ENCODE results near the gene ABCC1. TPM values are rescaled to one million over a fixed set of nuclear protein-coding genes. Genes with fewer than 3 reads are reported as not detected.
A peak's percentile ranks its signal among the peaks of the same experiment; 100 is the strongest.

ABCC1 gene
- total RNA-seq, 1 experiment from 2014 or later, result 61.9 TPM

DNA sequence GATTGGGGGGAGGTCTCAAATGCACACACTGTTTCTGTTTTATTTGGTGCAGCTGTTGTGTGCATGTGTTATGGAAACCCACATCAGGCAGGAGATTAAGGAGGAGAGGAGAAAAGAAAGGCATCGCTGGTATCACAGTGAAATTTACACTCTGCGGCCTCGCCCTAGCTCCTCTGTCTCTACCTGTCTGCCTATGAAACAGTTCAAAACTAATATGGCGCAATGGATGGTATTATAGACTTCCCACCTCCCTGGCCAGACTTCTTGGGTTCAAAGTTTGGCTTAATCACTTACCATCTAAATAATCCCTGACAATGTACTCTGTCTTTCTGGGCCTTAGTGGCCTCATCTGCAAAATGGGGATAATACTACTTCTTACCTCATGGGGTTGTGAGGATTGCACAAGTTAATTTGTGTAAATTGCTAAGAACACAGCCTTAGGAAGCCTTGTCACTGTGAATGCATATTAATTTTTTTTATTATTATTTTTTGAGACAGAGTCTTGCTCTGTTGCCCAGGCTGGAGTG, 1.4 kb upstream of the ABCC1 start:
- CTCF ChIA-PET, result interaction anchor here (1.1 kb wide), 1 partner anchor 11 kb away, joined by 4 read pairs; no protein-coding TSS in a partner anchor
- no peaks in the 10 kb centered on the region for H3K36me3 Mint-ChIP-seq
- H3K4me1 Mint-ChIP-seq, result peaks cover 32% of the 10 kb centered on the region
- H3K27me3 Mint-ChIP-seq (ENCODE audit: low read depth), result no peaks in the 10 kb centered on the region
- TF ChIP-seq, protein P1, sequence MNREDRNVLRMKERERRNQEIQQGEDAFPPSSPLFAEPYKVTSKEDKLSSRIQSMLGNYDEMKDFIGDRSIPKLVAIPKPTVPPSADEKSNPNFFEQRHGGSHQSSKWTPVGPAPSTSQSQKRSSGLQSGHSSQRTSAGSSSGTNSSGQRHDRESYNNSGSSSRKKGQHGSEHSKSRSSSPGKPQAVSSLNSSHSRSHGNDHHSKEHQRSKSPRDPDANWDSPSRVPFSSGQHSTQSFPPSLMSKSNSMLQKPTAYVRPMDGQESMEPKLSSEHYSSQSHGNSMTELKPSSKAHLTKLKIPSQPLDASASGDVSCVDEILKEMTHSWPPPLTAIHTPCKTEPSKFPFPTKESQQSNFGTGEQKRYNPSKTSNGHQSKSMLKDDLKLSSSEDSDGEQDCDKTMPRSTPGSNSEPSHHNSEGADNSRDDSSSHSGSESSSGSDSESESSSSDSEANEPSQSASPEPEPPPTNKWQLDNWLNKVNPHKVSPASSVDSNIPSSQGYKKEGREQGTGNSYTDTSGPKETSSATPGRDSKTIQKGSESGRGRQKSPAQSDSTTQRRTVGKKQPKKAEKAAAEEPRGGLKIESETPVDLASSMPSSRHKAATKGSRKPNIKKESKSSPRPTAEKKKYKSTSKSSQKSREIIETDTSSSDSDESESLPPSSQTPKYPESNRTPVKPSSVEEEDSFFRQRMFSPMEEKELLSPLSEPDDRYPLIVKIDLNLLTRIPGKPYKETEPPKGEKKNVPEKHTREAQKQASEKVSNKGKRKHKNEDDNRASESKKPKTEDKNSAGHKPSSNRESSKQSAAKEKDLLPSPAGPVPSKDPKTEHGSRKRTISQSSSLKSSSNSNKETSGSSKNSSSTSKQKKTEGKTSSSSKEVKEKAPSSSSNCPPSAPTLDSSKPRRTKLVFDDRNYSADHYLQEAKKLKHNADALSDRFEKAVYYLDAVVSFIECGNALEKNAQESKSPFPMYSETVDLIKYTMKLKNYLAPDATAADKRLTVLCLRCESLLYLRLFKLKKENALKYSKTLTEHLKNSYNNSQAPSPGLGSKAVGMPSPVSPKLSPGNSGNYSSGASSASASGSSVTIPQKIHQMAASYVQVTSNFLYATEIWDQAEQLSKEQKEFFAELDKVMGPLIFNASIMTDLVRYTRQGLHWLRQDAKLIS (CRISPR knock-in tag; IDR thresholded peaks at IDR 0.05; ENCODE audit: borderline replicate concordance), result no peak
- TF ChIP-seq, protein P2, sequence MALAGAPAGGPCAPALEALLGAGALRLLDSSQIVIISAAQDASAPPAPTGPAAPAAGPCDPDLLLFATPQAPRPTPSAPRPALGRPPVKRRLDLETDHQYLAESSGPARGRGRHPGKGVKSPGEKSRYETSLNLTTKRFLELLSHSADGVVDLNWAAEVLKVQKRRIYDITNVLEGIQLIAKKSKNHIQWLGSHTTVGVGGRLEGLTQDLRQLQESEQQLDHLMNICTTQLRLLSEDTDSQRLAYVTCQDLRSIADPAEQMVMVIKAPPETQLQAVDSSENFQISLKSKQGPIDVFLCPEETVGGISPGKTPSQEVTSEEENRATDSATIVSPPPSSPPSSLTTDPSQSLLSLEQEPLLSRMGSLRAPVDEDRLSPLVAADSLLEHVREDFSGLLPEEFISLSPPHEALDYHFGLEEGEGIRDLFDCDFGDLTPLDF (CRISPR knock-in tag; IDR thresholded peaks at IDR 0.05), result no peak
- TF ChIP-seq FOXJ3 (CRISPR knock-in tag; IDR thresholded peaks at IDR 0.05; ENCODE audit: borderline replicate concordance) (no peak), ZNF121 (CRISPR knock-in tag; IDR thresholded peaks at IDR 0.05) (no peak), PRRX2 (CRISPR knock-in tag; IDR thresholded peaks at IDR 0.05) (no peak), ATF1 (CRISPR knock-in tag; IDR thresholded peaks at IDR 0.05) (no peak), MXD4 (CRISPR knock-in tag; IDR thresholded peaks at IDR 0.05; ENCODE audit: borderline replicate concordance) (no peak), ZNF232 (CRISPR knock-in tag; IDR thresholded peaks at IDR 0.05) (no peak), IRF2 (CRISPR knock-in tag; IDR thresholded peaks at IDR 0.05; ENCODE audit: borderline replicate concordance, low read depth) (no peak)
- TF ChIP-seq, protein P3, sequence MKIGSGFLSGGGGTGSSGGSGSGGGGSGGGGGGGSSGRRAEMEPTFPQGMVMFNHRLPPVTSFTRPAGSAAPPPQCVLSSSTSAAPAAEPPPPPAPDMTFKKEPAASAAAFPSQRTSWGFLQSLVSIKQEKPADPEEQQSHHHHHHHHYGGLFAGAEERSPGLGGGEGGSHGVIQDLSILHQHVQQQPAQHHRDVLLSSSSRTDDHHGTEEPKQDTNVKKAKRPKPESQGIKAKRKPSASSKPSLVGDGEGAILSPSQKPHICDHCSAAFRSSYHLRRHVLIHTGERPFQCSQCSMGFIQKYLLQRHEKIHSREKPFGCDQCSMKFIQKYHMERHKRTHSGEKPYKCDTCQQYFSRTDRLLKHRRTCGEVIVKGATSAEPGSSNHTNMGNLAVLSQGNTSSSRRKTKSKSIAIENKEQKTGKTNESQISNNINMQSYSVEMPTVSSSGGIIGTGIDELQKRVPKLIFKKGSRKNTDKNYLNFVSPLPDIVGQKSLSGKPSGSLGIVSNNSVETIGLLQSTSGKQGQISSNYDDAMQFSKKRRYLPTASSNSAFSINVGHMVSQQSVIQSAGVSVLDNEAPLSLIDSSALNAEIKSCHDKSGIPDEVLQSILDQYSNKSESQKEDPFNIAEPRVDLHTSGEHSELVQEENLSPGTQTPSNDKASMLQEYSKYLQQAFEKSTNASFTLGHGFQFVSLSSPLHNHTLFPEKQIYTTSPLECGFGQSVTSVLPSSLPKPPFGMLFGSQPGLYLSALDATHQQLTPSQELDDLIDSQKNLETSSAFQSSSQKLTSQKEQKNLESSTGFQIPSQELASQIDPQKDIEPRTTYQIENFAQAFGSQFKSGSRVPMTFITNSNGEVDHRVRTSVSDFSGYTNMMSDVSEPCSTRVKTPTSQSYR (CRISPR knock-in tag; IDR thresholded peaks at IDR 0.05), result no peak
- TF ChIP-seq, protein P4, sequence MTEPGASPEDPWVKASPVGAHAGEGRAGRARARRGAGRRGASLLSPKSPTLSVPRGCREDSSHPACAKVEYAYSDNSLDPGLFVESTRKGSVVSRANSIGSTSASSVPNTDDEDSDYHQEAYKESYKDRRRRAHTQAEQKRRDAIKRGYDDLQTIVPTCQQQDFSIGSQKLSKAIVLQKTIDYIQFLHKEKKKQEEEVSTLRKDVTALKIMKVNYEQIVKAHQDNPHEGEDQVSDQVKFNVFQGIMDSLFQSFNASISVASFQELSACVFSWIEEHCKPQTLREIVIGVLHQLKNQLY (CRISPR knock-in tag; IDR thresholded peaks at IDR 0.05), result no peak
- TF ChIP-seq, protein P5, sequence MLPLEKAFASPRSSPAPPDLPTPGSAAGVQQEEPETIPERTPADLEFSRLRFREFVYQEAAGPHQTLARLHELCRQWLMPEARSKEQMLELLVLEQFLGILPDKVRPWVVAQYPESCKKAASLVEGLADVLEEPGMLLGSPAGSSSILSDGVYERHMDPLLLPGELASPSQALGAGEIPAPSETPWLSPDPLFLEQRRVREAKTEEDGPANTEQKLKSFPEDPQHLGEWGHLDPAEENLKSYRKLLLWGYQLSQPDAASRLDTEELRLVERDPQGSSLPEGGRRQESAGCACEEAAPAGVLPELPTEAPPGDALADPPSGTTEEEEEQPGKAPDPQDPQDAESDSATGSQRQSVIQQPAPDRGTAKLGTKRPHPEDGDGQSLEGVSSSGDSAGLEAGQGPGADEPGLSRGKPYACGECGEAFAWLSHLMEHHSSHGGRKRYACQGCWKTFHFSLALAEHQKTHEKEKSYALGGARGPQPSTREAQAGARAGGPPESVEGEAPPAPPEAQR (CRISPR knock-in tag; IDR thresholded peaks at IDR 0.05), result no peak
- H3K9me3 Mint-ChIP-seq, result no peaks in the 10 kb centered on the region
- DNase-seq (ENCODE audit: low spot score), result no peak
- POLR2A ChIA-PET, result no interaction called here
- ATAC-seq, result no peak
- H3K27ac Mint-ChIP-seq, result no peak overlapping the region
- H3K4me3 Mint-ChIP-seq, result no peak overlapping the region

DNA sequence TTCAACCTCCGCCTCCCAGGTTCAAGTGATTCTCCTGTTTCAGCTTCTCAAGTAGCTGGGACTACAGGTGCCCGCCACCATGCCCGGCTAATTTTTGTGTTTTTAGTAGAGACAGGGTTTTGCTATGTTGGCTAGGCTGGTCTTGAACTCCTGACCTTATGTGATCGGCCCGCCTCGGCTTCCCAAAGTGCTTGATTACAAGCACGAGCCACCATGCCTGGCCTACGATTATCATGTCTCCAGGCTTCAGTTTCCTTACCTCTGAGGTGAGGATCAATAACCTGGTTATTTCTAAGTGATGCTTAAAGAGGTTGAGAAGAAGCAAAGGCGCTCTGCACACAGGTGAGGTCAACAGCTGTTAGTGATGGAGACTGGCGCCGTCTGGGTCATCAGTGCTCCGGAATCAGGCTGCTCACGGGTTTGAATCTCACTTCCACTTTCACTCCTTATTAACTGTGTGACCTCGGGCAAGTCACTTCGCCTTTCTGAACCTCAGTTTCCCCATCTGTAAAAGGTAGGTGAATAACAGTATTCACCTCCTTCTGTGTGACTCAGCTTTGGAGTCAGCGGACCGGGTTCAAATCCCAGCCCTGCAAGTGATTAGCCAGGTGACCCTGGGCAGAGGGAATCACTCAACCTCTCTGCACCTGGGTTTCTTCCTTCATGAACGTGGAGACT, 745 bp upstream of the ABCC1 start:
- Mint-ChIP-seq H3K36me3 (no peaks in the 10 kb centered on the region), H3K27ac (peak overlapping the region; percentile 37; the same call in 1 of the 2 replicates), H3K4me3 (peak overlapping the region; percentile 72), H3K4me1 (peaks cover 35% of the 10 kb centered on the region), H3K9me3 (no peaks in the 10 kb centered on the region), H3K27me3 (ENCODE audit: low read depth) (no peaks in the 10 kb centered on the region)
- ChIA-PET CTCF (interaction anchor here (0.8 to 1.1 kb wide), 2 partner anchors 10 to 171 kb away, joined by 3 to 4 read pairs; no protein-coding TSS in a partner anchor), POLR2A (no interaction called here)
- DNase-seq (ENCODE audit: low spot score) (no peak), ATAC-seq (no peak)
- TF ChIP-seq ATF1 (CRISPR knock-in tag; IDR thresholded peaks at IDR 0.05) (no peak), NR1H2 (CRISPR knock-in tag; IDR thresholded peaks at IDR 0.05) (no peak), ESRRA (CRISPR knock-in tag; IDR thresholded peaks at IDR 0.05; ENCODE audit: borderline replicate concordance) (no peak)
- TF ChIP-seq, protein P6, sequence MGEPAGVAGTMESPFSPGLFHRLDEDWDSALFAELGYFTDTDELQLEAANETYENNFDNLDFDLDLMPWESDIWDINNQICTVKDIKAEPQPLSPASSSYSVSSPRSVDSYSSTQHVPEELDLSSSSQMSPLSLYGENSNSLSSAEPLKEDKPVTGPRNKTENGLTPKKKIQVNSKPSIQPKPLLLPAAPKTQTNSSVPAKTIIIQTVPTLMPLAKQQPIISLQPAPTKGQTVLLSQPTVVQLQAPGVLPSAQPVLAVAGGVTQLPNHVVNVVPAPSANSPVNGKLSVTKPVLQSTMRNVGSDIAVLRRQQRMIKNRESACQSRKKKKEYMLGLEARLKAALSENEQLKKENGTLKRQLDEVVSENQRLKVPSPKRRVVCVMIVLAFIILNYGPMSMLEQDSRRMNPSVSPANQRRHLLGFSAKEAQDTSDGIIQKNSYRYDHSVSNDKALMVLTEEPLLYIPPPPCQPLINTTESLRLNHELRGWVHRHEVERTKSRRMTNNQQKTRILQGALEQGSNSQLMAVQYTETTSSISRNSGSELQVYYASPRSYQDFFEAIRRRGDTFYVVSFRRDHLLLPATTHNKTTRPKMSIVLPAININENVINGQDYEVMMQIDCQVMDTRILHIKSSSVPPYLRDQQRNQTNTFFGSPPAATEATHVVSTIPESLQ (CRISPR knock-in tag; IDR thresholded peaks at IDR 0.05), result no peak
- TF ChIP-seq, protein P7, sequence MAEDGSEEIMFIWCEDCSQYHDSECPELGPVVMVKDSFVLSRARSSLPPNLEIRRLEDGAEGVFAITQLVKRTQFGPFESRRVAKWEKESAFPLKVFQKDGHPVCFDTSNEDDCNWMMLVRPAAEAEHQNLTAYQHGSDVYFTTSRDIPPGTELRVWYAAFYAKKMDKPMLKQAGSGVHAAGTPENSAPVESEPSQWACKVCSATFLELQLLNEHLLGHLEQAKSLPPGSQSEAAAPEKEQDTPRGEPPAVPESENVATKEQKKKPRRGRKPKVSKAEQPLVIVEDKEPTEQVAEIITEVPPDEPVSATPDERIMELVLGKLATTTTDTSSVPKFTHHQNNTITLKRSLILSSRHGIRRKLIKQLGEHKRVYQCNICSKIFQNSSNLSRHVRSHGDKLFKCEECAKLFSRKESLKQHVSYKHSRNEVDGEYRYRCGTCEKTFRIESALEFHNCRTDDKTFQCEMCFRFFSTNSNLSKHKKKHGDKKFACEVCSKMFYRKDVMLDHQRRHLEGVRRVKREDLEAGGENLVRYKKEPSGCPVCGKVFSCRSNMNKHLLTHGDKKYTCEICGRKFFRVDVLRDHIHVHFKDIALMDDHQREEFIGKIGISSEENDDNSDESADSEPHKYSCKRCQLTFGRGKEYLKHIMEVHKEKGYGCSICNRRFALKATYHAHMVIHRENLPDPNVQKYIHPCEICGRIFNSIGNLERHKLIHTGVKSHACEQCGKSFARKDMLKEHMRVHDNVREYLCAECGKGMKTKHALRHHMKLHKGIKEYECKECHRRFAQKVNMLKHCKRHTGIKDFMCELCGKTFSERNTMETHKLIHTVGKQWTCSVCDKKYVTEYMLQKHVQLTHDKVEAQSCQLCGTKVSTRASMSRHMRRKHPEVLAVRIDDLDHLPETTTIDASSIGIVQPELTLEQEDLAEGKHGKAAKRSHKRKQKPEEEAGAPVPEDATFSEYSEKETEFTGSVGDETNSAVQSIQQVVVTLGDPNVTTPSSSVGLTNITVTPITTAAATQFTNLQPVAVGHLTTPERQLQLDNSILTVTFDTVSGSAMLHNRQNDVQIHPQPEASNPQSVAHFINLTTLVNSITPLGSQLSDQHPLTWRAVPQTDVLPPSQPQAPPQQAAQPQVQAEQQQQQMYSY (CRISPR knock-in tag; IDR thresholded peaks at IDR 0.05), result no peak

Data from WTC11 (cell line).